Large intestine (tissue), 3 donors: ENCODE results near the gene LCTL. TPM values are rescaled to one million over a fixed set of nuclear protein-coding genes. Genes with fewer than 3 reads are reported as not detected.

Source experiments
- DNase-seq, 2 donors: peaks; one replicate each; pipeline versions ENCODE4 v3.0.0 to v3.0.0-alpha.2; 2013
- H3K27ac ChIP-seq: one replicate; pipeline ENCODE4 v1.5.1; 2013; ENCODE audit warnings: low read length
- H3K27me3 ChIP-seq: 2 replicates; pipeline ENCODE4 v1.6.1; 2013; ENCODE audit warnings: low read length; ENCODE audit not compliant: control insufficient read depth, insufficient read depth
- H3K36me3 ChIP-seq: 2 replicates; pipeline ENCODE4 v1.6.1; 2013; ENCODE audit warnings: low read length; ENCODE audit not compliant: control insufficient read depth, insufficient read depth
- H3K4me1 ChIP-seq: one replicate; pipeline ENCODE4 v1.6.1; 2013; ENCODE audit warnings: low read length; ENCODE audit not compliant: control insufficient read depth, insufficient read depth
- H3K4me3 ChIP-seq: one replicate; pipeline ENCODE4 v1.5.1; 2013; ENCODE audit warnings: low read length
- H3K9me3 ChIP-seq: one replicate; pipeline ENCODE4 v1.6.1; 2013; ENCODE audit warnings: mild to moderate bottlenecking, low read depth, low read length, moderate library complexity; ENCODE audit not compliant: control insufficient read depth
- WGBS: methylation state at CpG from one replicate; pipeline ENCODE4 v1.1.5; 2013; ENCODE audit warnings: low lambda C conversion rate; ENCODE audit not compliant: insufficient coverage; 5-methylcytosine and 5-hydroxymethylcytosine counted together
- polyA plus RNA-seq: library from polyadenylated mRNA; unstranded; fragments of 120-200 nt; gene quantifications from one replicate; pipeline ENCODE4 v1.2.1, GENCODE V29; 2013

LCTL gene
- polyA plus RNA-seq, 1 donor, result 0.34 TPM

DNA sequence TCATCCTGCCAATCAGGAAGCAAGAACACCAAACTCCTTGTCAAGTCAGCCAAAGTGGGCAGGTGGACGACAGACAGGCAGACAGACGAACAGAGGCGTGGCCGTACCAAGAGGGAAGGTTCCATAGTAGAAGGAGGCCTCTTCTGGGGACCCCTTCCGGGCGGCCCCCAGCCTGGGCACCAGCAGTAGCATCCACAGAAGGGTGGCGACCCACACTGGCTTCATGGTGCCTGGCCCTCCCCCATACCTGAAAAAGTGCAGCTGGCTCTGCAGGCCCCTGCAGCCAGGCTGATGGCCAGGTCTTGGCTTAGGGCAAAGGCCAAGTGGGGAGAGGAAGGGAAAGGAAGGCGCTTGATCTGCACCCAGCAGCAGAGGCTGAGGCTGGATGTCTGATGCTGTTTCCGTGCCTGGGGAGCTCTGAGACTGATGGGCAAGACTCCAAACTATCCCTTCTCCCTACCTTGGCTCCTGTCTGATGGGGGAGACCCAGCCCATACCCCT, 607 bp downstream of the LCTL start:
- DNase-seq, result no peak
- no peaks in the 10 kb centered on the region for H3K27me3 ChIP-seq
- no peaks in the 10 kb centered on the region for H3K36me3 ChIP-seq
- no peaks in the 10 kb centered on the region for H3K4me1 ChIP-seq
- no peak overlapping the region for H3K4me3 ChIP-seq
- H3K27ac ChIP-seq, result no peak overlapping the region
- no CpG with 5 or more reads among the region's 9 CpGs for WGBS
- no peaks in the 10 kb centered on the region for H3K9me3 ChIP-seq

GRCh38 chr15:66564136-66565041, 1.4 kb downstream of the LCTL start:
- WGBS, result no CpG with 5 or more reads among the region's 18 CpGs
- Histone ChIP-seq H3K27ac (no peak overlapping the region), H3K9me3 (no peaks in the 10 kb centered on the region), H3K27me3 (no peaks in the 10 kb centered on the region), H3K4me3 (no peak overlapping the region), H3K36me3 (no peaks in the 10 kb centered on the region), H3K4me1 (no peaks in the 10 kb centered on the region)
- DNase-seq, result no peak

DNA sequence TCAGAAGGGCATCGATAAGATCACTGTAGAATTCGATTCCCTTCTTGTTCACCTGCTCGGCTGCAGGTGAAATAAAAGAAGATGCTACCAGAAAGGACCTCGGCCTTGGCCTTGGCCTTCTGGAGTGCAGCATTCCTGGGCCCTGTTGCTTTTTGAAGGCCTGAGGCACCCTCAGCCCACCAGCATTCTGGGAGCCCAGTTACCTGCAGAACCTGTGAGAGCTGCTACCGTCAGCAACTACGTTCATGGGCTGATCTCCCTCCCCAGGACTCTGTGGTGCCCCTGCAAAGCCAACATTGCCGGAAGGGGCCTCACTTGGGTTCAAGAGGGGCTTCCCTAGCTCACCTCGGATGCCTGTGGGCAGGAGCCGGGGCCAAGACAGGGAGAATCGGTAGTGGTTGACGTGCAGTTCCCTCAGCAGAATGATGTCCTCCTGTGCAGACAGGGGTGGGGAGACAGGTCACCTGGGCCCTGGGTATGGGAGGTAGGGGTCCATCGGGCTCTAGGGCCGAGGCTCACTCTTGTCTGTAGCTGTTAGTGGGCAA, 2.2 kb downstream of the LCTL start:
- Histone ChIP-seq H3K36me3 (no peaks in the 10 kb centered on the region), H3K4me1 (no peaks in the 10 kb centered on the region), H3K27ac (no peak overlapping the region), H3K27me3 (no peaks in the 10 kb centered on the region), H3K9me3 (no peaks in the 10 kb centered on the region), H3K4me3 (no peak overlapping the region)
- WGBS, result no CpG with 5 or more reads among the region's 13 CpGs
- no peak for DNase-seq

DNA sequence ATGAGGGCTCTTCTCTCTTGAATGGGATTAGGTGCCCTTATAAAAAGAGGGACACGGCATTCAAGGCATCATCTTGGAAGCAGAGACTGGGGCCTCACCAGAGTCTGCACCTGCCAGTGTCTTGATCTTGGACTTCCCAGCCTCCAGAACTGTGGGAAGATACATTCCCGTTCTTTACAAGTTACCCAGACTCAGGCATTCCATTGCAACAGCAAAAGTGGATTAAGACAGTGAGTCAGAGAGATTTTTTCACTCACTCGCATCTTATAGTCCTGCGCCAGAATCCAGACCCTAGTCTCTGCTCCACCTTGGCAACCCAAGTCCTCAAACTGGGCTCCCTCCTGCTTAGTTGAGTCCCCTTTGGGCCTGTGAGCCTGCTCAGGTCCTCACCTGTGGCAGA, 2.7 kb downstream of the LCTL start:
- H3K9me3 ChIP-seq, result no peaks in the 10 kb centered on the region
- no peaks in the 10 kb centered on the region for H3K27me3 ChIP-seq
- H3K27ac ChIP-seq, result no peak overlapping the region
- no peaks in the 10 kb centered on the region for H3K36me3 ChIP-seq
- no peak for DNase-seq
- H3K4me1 ChIP-seq, result no peaks in the 10 kb centered on the region
- no peak overlapping the region for H3K4me3 ChIP-seq
- WGBS, result no CpG with 5 or more reads among the region's 4 CpGs

GRCh38 chr15:66560856-66561525, 4.8 kb downstream of the LCTL start:
- 100% methylated on average over 1 of the region's 18 CpGs for WGBS
- Histone ChIP-seq H3K4me1 (no peaks in the 10 kb centered on the region), H3K27me3 (no peaks in the 10 kb centered on the region), H3K4me3 (no peak overlapping the region), H3K36me3 (no peaks in the 10 kb centered on the region), H3K27ac (no peak overlapping the region), H3K9me3 (no peaks in the 10 kb centered on the region)
- DNase-seq, result no peak

GRCh38 chr15:66558271-66558670, 7.5 kb downstream of the LCTL start:
- Histone ChIP-seq H3K9me3 (no peaks in the 10 kb centered on the region), H3K27ac (no peak overlapping the region), H3K27me3 (no peaks in the 10 kb centered on the region), H3K4me3 (no peak overlapping the region), H3K36me3 (no peaks in the 10 kb centered on the region), H3K4me1 (no peaks in the 10 kb centered on the region)
- no peak for DNase-seq
- WGBS, result 100% methylated on average over 1 of the region's 6 CpGs

- H3K36me3 ChIP-seq, result no peaks in the 10 kb centered on the region
- H3K27ac ChIP-seq, result no peak overlapping the region
- H3K27me3 ChIP-seq, result no peaks in the 10 kb centered on the region
- no peaks in the 10 kb centered on the region for H3K4me1 ChIP-seq
- DNase-seq, result no peak
- H3K4me3 ChIP-seq, result no peak overlapping the region
- no peaks in the 10 kb centered on the region for H3K9me3 ChIP-seq
Observed at GRCh38 chr15:66555685-66556084, 10.1 kb downstream of the LCTL start.

GRCh38 chr15:66545255-66545654, 20.5 kb downstream of the LCTL start:
- peaks cover 6% of the 10 kb centered on the region for H3K36me3 ChIP-seq

GRCh38 chr15:66542896-66543295, 22.9 kb downstream of the LCTL start:
- 100% methylated on average over 1 of the region's 4 CpGs for WGBS
- Histone ChIP-seq H3K9me3 (no peaks in the 10 kb centered on the region), H3K4me3 (no peak overlapping the region), H3K4me1 (no peaks in the 10 kb centered on the region), H3K27ac (no peak overlapping the region), H3K27me3 (no peaks in the 10 kb centered on the region), H3K36me3 (peaks cover 13% of the 10 kb centered on the region)
- no peak for DNase-seq

More at GRCh38 chr15:66545255-66545654, 20.5 kb downstream of the LCTL start:
- Histone ChIP-seq H3K9me3 (no peaks in the 10 kb centered on the region), H3K27me3 (no peaks in the 10 kb centered on the region), H3K4me1 (no peaks in the 10 kb centered on the region), H3K4me3 (no peak overlapping the region), H3K27ac (no peak overlapping the region)
- no CpG with 5 or more reads among the region's 1 CpG for WGBS
- no peak for DNase-seq

- Histone ChIP-seq H3K4me3 (no peak overlapping the region), H3K36me3 (peaks cover 11% of the 10 kb centered on the region), H3K4me1 (no peaks in the 10 kb centered on the region), H3K27ac (no peak overlapping the region), H3K27me3 (no peaks in the 10 kb centered on the region), H3K9me3 (no peaks in the 10 kb centered on the region)
- DNase-seq, result no peak
- 94% methylated on average over 2 of the region's 9 CpGs for WGBS
Observed at GRCh38 chr15:66535056-66535455, 30.7 kb downstream of the LCTL start.
